D721Med (cell line): ENCODE measurements around the gene GALNT2.
A peak's percentile ranks its signal among the peaks of the same experiment; 100 is the strongest.

Source experiments
- DNase-seq: peaks from one replicate; pipeline ENCODE4 v3.0.0; 2011; ENCODE audit warnings: low spot score; ENCODE audit not compliant: insufficient read length
- FAIRE-seq: peaks from 2 replicates; lab custom pipeline; 2011; peaks lifted over from hg19 to GRCh38; lab: Jason Lieb, UNC
- CTCF ChIP-seq: IDR thresholded peaks from 2 replicates; pipeline ENCODE4 v1.5.1; 2012; ENCODE audit warnings: mild to moderate bottlenecking, control low read depth; ENCODE audit not compliant: insufficient read depth; ENCODE audit errors: missing control alignments

Gene GALNT2

GRCh38 chr1:230114237-230114651 is 47.2 kb downstream of the GALNT2 start:
- no peak for FAIRE-seq

DNA sequence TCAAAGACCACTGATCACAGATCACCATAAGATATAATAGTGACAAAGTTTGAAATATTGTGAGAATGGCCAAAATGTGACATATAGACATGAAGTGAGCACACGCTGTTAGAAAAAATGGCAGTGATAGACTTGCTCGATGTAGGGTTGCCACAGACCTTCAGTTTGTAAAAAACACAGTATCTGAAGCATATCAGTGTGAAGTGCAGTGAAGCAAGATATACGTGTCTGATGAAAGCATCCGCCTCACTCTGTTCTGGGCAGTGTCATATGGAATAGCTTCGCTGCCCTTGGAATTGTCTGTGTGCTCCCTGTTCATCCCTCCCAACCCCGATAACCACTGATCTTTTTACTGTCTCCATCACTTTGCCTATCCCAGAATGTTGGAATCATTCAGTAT is 50.7 kb downstream of the GALNT2 start:
- no peak for TF ChIP-seq CTCF
- no peak for DNase-seq
- no peak for FAIRE-seq

More at GRCh38 chr1:230114237-230114651, 47.2 kb downstream of the GALNT2 start:
- no peak for TF ChIP-seq CTCF
- DNase-seq, result no peak

DNA sequence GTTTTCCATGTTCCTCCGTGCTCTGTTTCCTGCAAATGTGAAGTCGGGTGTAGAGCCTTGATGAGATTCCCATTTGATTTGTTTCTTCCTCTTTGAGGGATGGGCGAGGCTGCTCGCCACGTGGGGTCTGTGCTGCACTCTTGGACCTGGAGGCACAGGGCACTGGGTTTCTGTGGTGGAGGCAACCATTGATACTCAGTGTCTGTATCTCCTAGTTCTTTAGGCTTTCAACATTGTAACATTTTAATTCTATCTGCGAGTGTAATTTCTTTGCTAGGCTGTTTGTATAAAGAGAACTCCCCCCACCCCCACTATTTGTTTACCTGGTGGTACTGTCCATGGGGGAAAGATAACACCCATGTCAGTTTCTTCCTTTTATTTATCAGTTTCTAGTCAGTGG is 52.3 kb downstream of the GALNT2 start:
- TF ChIP-seq CTCF, result no peak
- no peak for FAIRE-seq
- no peak for DNase-seq

GRCh38 chr1:230120289-230120920 is 53.4 kb downstream of the GALNT2 start:
- DNase-seq (no peak), FAIRE-seq (no peak)
- no peak for TF ChIP-seq CTCF

DNA sequence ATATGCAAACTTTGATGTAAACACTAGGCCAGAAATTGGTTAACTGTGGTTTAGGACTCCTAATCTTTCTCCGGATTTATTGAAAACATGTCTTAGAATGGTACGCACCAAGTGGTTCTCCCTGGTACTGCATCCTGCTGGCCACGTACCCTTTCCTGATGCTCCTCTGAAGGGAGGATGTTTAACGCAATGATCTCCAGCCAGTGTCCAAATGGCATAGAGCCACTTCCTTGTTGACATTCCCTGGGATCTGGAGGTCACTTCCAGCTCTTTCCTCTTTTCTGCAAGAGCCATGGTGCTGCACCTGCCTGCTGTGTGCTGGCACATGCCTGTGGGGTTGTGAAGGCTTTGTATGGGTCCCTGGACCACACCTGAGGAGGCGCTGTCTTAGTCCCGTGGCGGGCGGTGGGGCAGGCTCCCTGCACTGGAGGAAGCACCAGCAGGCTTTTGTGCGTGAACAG is 53.9 kb downstream of the GALNT2 start:
- peak; percentile 26 for TF ChIP-seq CTCF
- no peak for DNase-seq

DNA sequence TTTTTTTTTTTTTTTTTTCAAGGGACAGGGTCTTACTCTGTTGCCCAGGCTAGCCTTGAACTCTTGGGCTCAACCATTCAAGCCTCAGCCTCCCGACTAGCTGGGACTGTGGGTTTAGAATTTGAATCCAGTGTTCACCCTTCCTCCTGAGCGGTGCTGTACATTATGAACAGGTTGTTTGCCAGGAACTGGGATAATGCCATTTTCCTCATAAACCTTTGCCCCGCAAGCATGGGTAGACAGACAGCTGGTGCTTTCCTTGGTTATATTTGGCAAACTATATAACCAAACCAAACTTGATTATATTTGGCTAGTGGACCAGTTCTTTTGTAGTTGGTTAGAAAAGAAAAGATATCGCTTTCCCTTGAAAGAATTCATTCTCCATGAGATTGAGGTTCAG is 54.9 kb downstream of the GALNT2 start:
- FAIRE-seq (no peak), DNase-seq (no peak)
- no peak for TF ChIP-seq CTCF

More for the DNA sequence above, 53.9 kb downstream of the GALNT2 start:
- FAIRE-seq, result no peak
